T-cell (primary cell): ENCODE measurements around the gene GATA2. TPM values are rescaled to one million over a fixed set of nuclear protein-coding genes. Genes with fewer than 3 reads are reported as not detected.

Experiments
- ATAC-seq, 4 experiments: fragments of 200-7000 bp in 3 of 4; fragments of 150-1000 bp in 1 of 4; cut with Tn5 transposase; replicated peaks in 1 of 4; 1 replicate in 3 of 4; 2 replicates in 1 of 4; pipeline ENCODE4 v1.10.0; 2021; ENCODE audit warnings: moderate library complexity in 3 of 4, mild to moderate bottlenecking in 2 of 4, moderate number of reproducible peaks in 1 of 4
- CTCF ChIA-PET, 2 donors: fragments of 300-600 bp; sonication (Branson Sonifier 250); formaldehyde crosslinking; loops; one replicate each; lab custom pipeline; 2022; ENCODE audit warnings: antibody characterized with exemption in 2 of 2; lab: Charles Lee
- POLR2A ChIA-PET, 2 donors: fragments of 300-600 bp; sonication (Branson Sonifier 250); formaldehyde crosslinking; loops; one replicate each; lab custom pipeline; 2022; ENCODE audit warnings: antibody characterized with exemption in 2 of 2; lab: Charles Lee
- DNase-seq, 35 experiments: peaks; one replicate each; pipeline versions ENCODE4 v3.0.0 to v3.0.0-alpha.2; 2013 to 2023
- H3K27ac ChIP-seq: one replicate; pipeline ENCODE4 v1.5.1; 2013; ENCODE audit warnings: low read length
- H3K27me3 ChIP-seq, 2 experiments: replicated peaks in 1 of 2; 1 replicate in 1 of 2; 2 replicates in 1 of 2; pipeline versions ENCODE4 v1.6.1 to v1.7.0; 2013; ENCODE audit warnings: low read length in 1 of 2, mixed read lengths in 1 of 2; ENCODE audit not compliant: control insufficient read depth in 2 of 2, insufficient read depth in 2 of 2; ENCODE audit errors: extremely low read depth in 1 of 2
- H3K36me3 ChIP-seq, 2 donors: 1 replicate in 1 of 2; 2 replicates in 1 of 2; pipeline versions ENCODE4 v1.6.1 to v1.7.0; 2013; ENCODE audit warnings: low read length in 1 of 2; ENCODE audit not compliant: control insufficient read depth in 2 of 2, insufficient read depth in 1 of 2; ENCODE audit errors: extremely low read depth in 1 of 2
- H3K4me1 ChIP-seq, 2 experiments: 1 replicate in 1 of 2; 2 replicates in 1 of 2; pipeline versions ENCODE4 v1.6.1 to v1.7.0; 2013; ENCODE audit warnings: low read length in 2 of 2, mixed read lengths in 1 of 2; ENCODE audit not compliant: insufficient read depth in 2 of 2, control insufficient read depth in 1 of 2; ENCODE audit errors: extremely low read depth in 1 of 2
- H3K4me3 ChIP-seq, 2 donors: 1 replicate in 1 of 2; 2 replicates in 1 of 2; pipeline versions ENCODE4 v1.5.1 to v1.7.0; 2013; ENCODE audit warnings: mild to moderate bottlenecking in 2 of 2, low read length in 1 of 2, moderate library complexity in 1 of 2; ENCODE audit not compliant: control insufficient read depth in 1 of 2; ENCODE audit errors: extremely low read depth in 1 of 2
- H3K9me3 ChIP-seq: 2 replicates; pipeline ENCODE4 v1.7.0; 2013
- H3K27ac Mint-ChIP-seq, 2 donors: one replicate each; pipeline ENCODE4 v1.8.0; 2020 to 2021; ENCODE audit warnings: mild to moderate bottlenecking in 2 of 2, mixed read lengths in 2 of 2
- H3K27me3 Mint-ChIP-seq, 2 donors: one replicate each; pipeline ENCODE4 v1.8.0; 2021 to 2022; ENCODE audit warnings: mixed read lengths in 2 of 2
- H3K36me3 Mint-ChIP-seq: one replicate; pipeline ENCODE4 v1.8.0; 2021; ENCODE audit warnings: mixed read lengths
- H3K4me1 Mint-ChIP-seq, 3 donors: one replicate each; pipeline ENCODE4 v1.8.0; 2020 to 2022; ENCODE audit warnings: mixed read lengths in 3 of 3, mild to moderate bottlenecking in 1 of 3
- H3K4me3 Mint-ChIP-seq, 3 donors: one replicate each; pipeline ENCODE4 v1.8.0; 2020 to 2022; ENCODE audit warnings: mild to moderate bottlenecking in 3 of 3, mixed read lengths in 3 of 3, moderate library complexity in 3 of 3
- H3K9me3 Mint-ChIP-seq, 3 donors: one replicate each; pipeline ENCODE4 v1.8.0; 2020 to 2022; ENCODE audit warnings: mixed read lengths in 3 of 3
- WGBS: methylation state at CpG from one replicate; pipeline ENCODE4 v1.1.5; 2013; ENCODE audit warnings: missing lambda C conversion rate; ENCODE audit not compliant: insufficient coverage; 5-methylcytosine and 5-hydroxymethylcytosine counted together
- total RNA-seq, 35 experiments: library from RNA in 6 of 35; stranded (reverse) in 6 of 35; fragments of 120-200 nt in 1 of 35; gene quantifications; one replicate each; pipeline versions ENCODE4 v1.2.1 to v1.2.4 and lab custom pipeline; 2013 to 2026

The GATA2 gene
- total RNA-seq, 5 donors from 2014 or later (not counting 1 experiment from before 2014, with no cell fraction given): 0.98 to 4.6 (median 3.5) TPM

- Histone ChIP-seq H3K27me3 (peaks cover 0 to 44% of the 10 kb centered on the region in 2 experiments), H3K9me3 (no peaks in the 10 kb centered on the region), H3K27ac (no peak overlapping the region), H3K36me3 (no peaks in the 10 kb centered on the region), H3K4me3 (no peak overlapping the region), H3K4me1 (no peaks in the 10 kb centered on the region)
- H3K4me1 Mint-ChIP-seq: no peaks in the 10 kb centered on the region
- H3K36me3 Mint-ChIP-seq: no peaks in the 10 kb centered on the region
- H3K4me3 Mint-ChIP-seq: no peak overlapping the region
- CTCF ChIA-PET: interaction anchor here (0.5 to 0.7 kb wide), 2 partner anchors 15 to 63 kb away, joined by 3 read pairs; no protein-coding TSS in a partner anchor
- no peaks in the 10 kb centered on the region for H3K9me3 Mint-ChIP-seq
- ATAC-seq (no peak), DNase-seq (no peak)
- POLR2A ChIA-PET: interaction anchor here in 1 of 2 donors (0.6 kb wide), 1 partner anchor 210 kb away, joined by 3 read pairs; no protein-coding TSS in a partner anchor
- peaks cover 23 to 33% of the 10 kb centered on the region in 2 donors for H3K27me3 Mint-ChIP-seq
- no peak overlapping the region for H3K27ac Mint-ChIP-seq
- 88% methylated on average over 5 of the region's 6 CpGs for WGBS
Measured at GRCh38 chr3:128438488-128439072, 54.4 kb downstream of the GATA2 start.

DNA sequence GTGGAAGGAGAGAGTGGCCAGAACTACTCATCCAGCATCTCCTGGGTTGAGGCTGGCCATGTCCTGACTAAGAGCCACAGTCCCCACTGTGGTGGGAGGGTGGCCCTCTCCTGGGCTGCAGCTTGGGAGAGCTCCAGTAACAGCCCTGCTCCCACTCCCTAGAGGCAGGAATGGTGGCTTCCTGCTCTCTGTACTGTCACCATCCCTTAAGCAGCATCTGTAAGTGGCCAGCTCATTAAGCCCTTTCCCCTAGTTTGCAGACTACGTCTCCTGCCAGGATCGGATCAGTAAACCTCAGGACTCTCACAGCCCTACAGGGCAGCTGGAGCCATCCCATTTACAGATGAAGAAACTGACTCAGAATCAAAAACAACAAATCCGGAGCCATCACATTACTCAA lies 56.8 kb downstream of the GATA2 start:
- no peaks in the 10 kb centered on the region for H3K9me3 Mint-ChIP-seq
- ChIA-PET CTCF (no interaction called here), POLR2A (no interaction called here)
- peaks cover 0 to 57% of the 10 kb centered on the region in 2 experiments for H3K27me3 ChIP-seq
- H3K4me3 Mint-ChIP-seq: no peak overlapping the region
- DNase-seq (no peak), ATAC-seq (no peak)
- H3K4me1 Mint-ChIP-seq: peaks cover 10 to 11% (median 10%) of the 10 kb centered on the region in 3 donors
- no CpG with 5 or more reads among the region's 3 CpGs for WGBS
- peaks cover 0 to 7% of the 10 kb centered on the region in 2 experiments for H3K4me1 ChIP-seq
- H3K36me3 Mint-ChIP-seq: no peaks in the 10 kb centered on the region
- no peak overlapping the region for H3K4me3 ChIP-seq
- no peak overlapping the region for H3K27ac Mint-ChIP-seq
- peaks cover 40 to 51% of the 10 kb centered on the region in 2 donors for H3K27me3 Mint-ChIP-seq
- H3K9me3 ChIP-seq: no peaks in the 10 kb centered on the region
- no peaks in the 10 kb centered on the region for H3K36me3 ChIP-seq
- H3K27ac ChIP-seq: no peak overlapping the region

- 87% methylated on average over 5 of the region's 5 CpGs for WGBS
- Histone ChIP-seq H3K4me1 (peaks cover 0 to 7% of the 10 kb centered on the region in 2 experiments), H3K36me3 (no peaks in the 10 kb centered on the region), H3K4me3 (no peak overlapping the region), H3K9me3 (no peaks in the 10 kb centered on the region), H3K27ac (no peak overlapping the region), H3K27me3 (peaks cover 0 to 63% of the 10 kb centered on the region in 2 experiments)
- Mint-ChIP-seq H3K9me3 (no peaks in the 10 kb centered on the region), H3K27me3 (peaks cover 46 to 57% of the 10 kb centered on the region in 2 donors), H3K36me3 (no peaks in the 10 kb centered on the region), H3K27ac (no peak overlapping the region), H3K4me3 (no peak overlapping the region), H3K4me1 (peaks cover 10 to 11% (median 10%) of the 10 kb centered on the region in 3 donors)
- DNase-seq (no peak), ATAC-seq (no peak)
- POLR2A ChIA-PET: no interaction called here
- CTCF ChIA-PET: no interaction called here
Measured at GRCh38 chr3:128435561-128435960, 57.4 kb downstream of the GATA2 start.

DNA sequence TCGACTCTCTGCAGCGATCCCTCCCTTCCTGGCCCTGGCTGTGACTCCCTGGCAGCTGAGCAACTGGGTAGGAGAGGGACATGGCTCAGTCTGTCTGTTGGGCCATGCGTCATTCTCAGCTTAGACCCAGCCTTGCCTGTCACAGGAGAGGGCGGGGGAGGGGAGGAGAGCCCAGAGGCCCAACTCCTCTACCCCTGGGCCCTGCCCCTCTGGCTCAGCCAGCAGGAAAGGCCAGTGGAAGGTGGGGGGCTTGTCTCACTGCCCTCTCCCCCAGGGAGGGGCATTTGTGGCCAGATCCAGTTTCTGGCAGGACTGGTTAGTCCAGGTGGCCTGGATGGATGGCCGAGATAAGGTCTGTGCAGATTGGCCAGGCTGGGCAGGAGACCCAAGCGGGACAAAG lies 57.9 kb downstream of the GATA2 start:
- H3K9me3 ChIP-seq: no peaks in the 10 kb centered on the region
- H3K4me1 ChIP-seq: peaks cover 0 to 7% of the 10 kb centered on the region in 2 experiments
- peaks cover 48 to 58% of the 10 kb centered on the region in 2 donors for H3K27me3 Mint-ChIP-seq
- no peaks in the 10 kb centered on the region for H3K9me3 Mint-ChIP-seq
- 76% methylated on average over 5 of the region's 6 CpGs for WGBS
- peaks cover 0 to 68% of the 10 kb centered on the region in 2 experiments for H3K27me3 ChIP-seq
- no peak overlapping the region for H3K4me3 Mint-ChIP-seq
- ChIA-PET CTCF (no interaction called here), POLR2A (no interaction called here)
- no peak overlapping the region for H3K4me3 ChIP-seq
- ATAC-seq (no peak), DNase-seq (no peak)
- peaks cover 10 to 11% (median 10%) of the 10 kb centered on the region in 3 donors for H3K4me1 Mint-ChIP-seq
- no peaks in the 10 kb centered on the region for H3K36me3 Mint-ChIP-seq
- no peak overlapping the region for H3K27ac Mint-ChIP-seq
- no peak overlapping the region for H3K27ac ChIP-seq
- no peaks in the 10 kb centered on the region for H3K36me3 ChIP-seq

GRCh38 chr3:128434524-128434923 lies 58.5 kb downstream of the GATA2 start:
- Histone ChIP-seq H3K36me3 (no peaks in the 10 kb centered on the region), H3K4me1 (peaks cover 0 to 7% of the 10 kb centered on the region in 2 experiments), H3K27ac (no peak overlapping the region), H3K9me3 (no peaks in the 10 kb centered on the region), H3K27me3 (peaks cover 0 to 72% of the 10 kb centered on the region in 2 experiments), H3K4me3 (no peak overlapping the region)
- WGBS: 57% methylated on average over 1 of the region's 2 CpGs
- POLR2A ChIA-PET: no interaction called here
- ATAC-seq (no peak), DNase-seq (no peak)
- Mint-ChIP-seq H3K4me3 (no peak overlapping the region), H3K4me1 (peaks cover 10 to 11% (median 10%) of the 10 kb centered on the region in 3 donors), H3K9me3 (no peaks in the 10 kb centered on the region), H3K27ac (no peak overlapping the region), H3K27me3 (peaks cover 52 to 58% of the 10 kb centered on the region in 2 donors), H3K36me3 (no peaks in the 10 kb centered on the region)
- CTCF ChIA-PET: no interaction called here

GRCh38 chr3:128433837-128434165 lies 59.2 kb downstream of the GATA2 start:
- Histone ChIP-seq H3K27me3 (peaks cover 0 to 70% of the 10 kb centered on the region in 2 experiments), H3K4me3 (no peak overlapping the region), H3K27ac (no peak overlapping the region), H3K9me3 (no peaks in the 10 kb centered on the region), H3K4me1 (peaks cover 0 to 7% of the 10 kb centered on the region in 2 experiments), H3K36me3 (no peaks in the 10 kb centered on the region)
- no peaks in the 10 kb centered on the region for H3K36me3 Mint-ChIP-seq
- H3K4me1 Mint-ChIP-seq: peaks cover 10 to 11% (median 10%) of the 10 kb centered on the region in 3 donors
- peaks cover 45 to 53% of the 10 kb centered on the region in 2 donors for H3K27me3 Mint-ChIP-seq
- CTCF ChIA-PET: no interaction called here
- H3K4me3 Mint-ChIP-seq: no peak overlapping the region
- POLR2A ChIA-PET: no interaction called here
- H3K27ac Mint-ChIP-seq: no peak overlapping the region
- no peaks in the 10 kb centered on the region for H3K9me3 Mint-ChIP-seq
- 100% methylated on average over 1 of the region's 2 CpGs for WGBS
- no peak for ATAC-seq
- no peak for DNase-seq
